Spleen (tissue), 7 donors: ENCODE measurements around the gene CBLN3.

Experiments used
- CTCF ChIP-seq, 11 experiments: fragments of 200-600 bp in 7 of 11; fragments of 450-650 bp in 4 of 11; sonication (generic) in 4 of 11; IDR thresholded peaks in 8 of 11; conservative IDR thresholded peaks in 3 of 11; 1 replicate in 7 of 11; 2 replicates in 4 of 11; pipeline versions ENCODE4 v1.4.0 to v1.8.0; 2016 to 2021; ENCODE audit warnings: antibody characterized with exemption in 11 of 11, inconsistent platforms in 4 of 11, mild to moderate bottlenecking in 1 of 11
- POLR2A ChIP-seq, 3 donors: fragments of 450-650 bp; IDR thresholded peaks; one replicate each; pipeline ENCODE4 v1.5.1; 2017; ENCODE audit warnings: antibody characterized with exemption in 3 of 3, mild to moderate bottlenecking in 1 of 3
- POLR2AphosphoS5 ChIP-seq, 3 donors: sonication (generic); formaldehyde crosslinking; IDR thresholded peaks; one replicate each; pipeline ENCODE4 v1.5.1; 2017; ENCODE audit warnings: antibody characterized with exemption in 3 of 3
- donor health status: DM: no; HTN: no; CAD: no; lungs with moderate emphysema.
- donor health status: DM: no; HTN: no; CAD: no.
- donor health status: DM: no; HTN: no; CAD: no.

- TF ChIP-seq CTCF (IDR thresholded peaks at IDR 0.05 in 8 of 11, conservative IDR thresholded peaks at IDR 0.05 in 3 of 11) (no peak), POLR2A (IDR thresholded peaks at IDR 0.05) (no peak), POLR2AphosphoS5 (IDR thresholded peaks at IDR 0.05) (no peak)
Observed at GRCh38 chr14:24407608-24408325, 21.7 kb downstream of the CBLN3 start.
